ENCODE results near the gene CLIC5.
A peak's percentile ranks its signal among the peaks of the same experiment; 100 is the strongest.

Gene CLIC5

GRCh38 chr6:45959534-45960145, 56.0 kb downstream of the CLIC5 start:
- DNase-seq (ENCODE audit: low read depth, low spot score) = peak; percentile 36
- H3K4me3 ChIP-seq (ENCODE audit: low read depth, low read length) = no peak overlapping the region
- TF ChIP-seq, protein P1, sequence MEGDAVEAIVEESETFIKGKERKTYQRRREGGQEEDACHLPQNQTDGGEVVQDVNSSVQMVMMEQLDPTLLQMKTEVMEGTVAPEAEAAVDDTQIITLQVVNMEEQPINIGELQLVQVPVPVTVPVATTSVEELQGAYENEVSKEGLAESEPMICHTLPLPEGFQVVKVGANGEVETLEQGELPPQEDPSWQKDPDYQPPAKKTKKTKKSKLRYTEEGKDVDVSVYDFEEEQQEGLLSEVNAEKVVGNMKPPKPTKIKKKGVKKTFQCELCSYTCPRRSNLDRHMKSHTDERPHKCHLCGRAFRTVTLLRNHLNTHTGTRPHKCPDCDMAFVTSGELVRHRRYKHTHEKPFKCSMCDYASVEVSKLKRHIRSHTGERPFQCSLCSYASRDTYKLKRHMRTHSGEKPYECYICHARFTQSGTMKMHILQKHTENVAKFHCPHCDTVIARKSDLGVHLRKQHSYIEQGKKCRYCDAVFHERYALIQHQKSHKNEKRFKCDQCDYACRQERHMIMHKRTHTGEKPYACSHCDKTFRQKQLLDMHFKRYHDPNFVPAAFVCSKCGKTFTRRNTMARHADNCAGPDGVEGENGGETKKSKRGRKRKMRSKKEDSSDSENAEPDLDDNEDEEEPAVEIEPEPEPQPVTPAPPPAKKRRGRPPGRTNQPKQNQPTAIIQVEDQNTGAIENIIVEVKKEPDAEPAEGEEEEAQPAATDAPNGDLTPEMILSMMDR (IDR thresholded peaks at IDR 0.05; ENCODE audit: low read depth, low read length) = no peak
- in situ Hi-C loops (cut with HindIII; ENCODE audit: low sequenced_read_pairs) = no loop called here

GRCh38 chr6:45956663-45957062, 59.0 kb downstream of the CLIC5 start:
- DNase-seq (ENCODE audit: low read depth, low spot score) = no peak
- in situ Hi-C loops (cut with HindIII; ENCODE audit: low sequenced_read_pairs) = no loop called here
- H3K4me3 ChIP-seq (ENCODE audit: low read depth, low read length) = no peak overlapping the region
- TF ChIP-seq, protein P1 (IDR thresholded peaks at IDR 0.05; ENCODE audit: low read depth, low read length) = no peak

GRCh38 chr6:45956176-45956575, 59.5 kb downstream of the CLIC5 start:
- no peak for DNase-seq (ENCODE audit: low read depth, low spot score)
- TF ChIP-seq, protein P1 (IDR thresholded peaks at IDR 0.05; ENCODE audit: low read depth, low read length) = no peak
- H3K4me3 ChIP-seq (ENCODE audit: low read depth, low read length) = no peak overlapping the region
- in situ Hi-C loops (cut with HindIII; ENCODE audit: low sequenced_read_pairs) = no loop called here

DNA sequence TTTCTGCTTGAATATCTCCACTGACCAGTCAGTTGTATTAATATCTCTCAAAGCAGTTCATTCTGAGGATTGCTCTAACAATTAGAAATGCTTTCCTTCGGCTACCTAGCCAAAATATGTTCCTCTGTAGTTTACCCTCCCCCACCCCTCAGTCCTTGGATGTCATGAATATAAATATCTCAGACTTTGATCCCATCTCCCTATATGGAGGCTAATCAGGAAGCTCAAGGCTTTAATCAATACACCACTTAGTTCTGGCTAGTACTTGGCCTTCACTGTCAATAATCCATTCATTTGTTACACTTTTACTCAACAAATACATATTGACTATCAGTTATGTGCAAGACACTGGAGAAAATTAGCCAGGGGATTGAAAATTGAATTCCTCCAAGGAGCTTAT, 60.1 kb downstream of the CLIC5 start:
- TF ChIP-seq, protein P1 (IDR thresholded peaks at IDR 0.05; ENCODE audit: low read depth, low read length) = no peak
- H3K4me3 ChIP-seq (ENCODE audit: low read depth, low read length) = no peak overlapping the region
- in situ Hi-C loops (cut with HindIII; ENCODE audit: low sequenced_read_pairs) = no loop called here
- DNase-seq (ENCODE audit: low read depth, low spot score) = no peak

- H3K4me3 ChIP-seq (ENCODE audit: low read depth, low read length) = no peak overlapping the region
- TF ChIP-seq, protein P1 (IDR thresholded peaks at IDR 0.05; ENCODE audit: low read depth, low read length) = no peak
- no peak for DNase-seq (ENCODE audit: low read depth, low spot score)
- in situ Hi-C loops (cut with HindIII; ENCODE audit: low sequenced_read_pairs) = no loop called here
Observed at GRCh38 chr6:45952546-45952945, 63.1 kb downstream of the CLIC5 start.

DNA sequence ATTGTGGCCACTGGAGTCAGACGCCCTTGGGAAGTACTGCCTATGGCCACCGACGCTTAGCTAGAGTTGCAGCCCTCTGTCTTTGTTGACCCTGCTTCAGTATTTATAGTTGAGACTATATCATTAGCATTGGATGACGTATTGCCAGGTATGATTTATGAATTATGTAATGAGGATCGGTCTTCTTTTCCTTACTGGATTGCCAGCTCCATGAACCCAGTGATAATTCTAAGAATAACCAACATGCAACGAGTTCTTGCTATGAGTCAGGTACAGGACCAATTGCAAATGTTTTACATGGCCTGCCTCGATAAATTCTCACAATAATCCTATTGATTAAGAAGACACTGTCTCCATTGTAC, 63.5 kb downstream of the CLIC5 start:
- TF ChIP-seq, protein P1 (IDR thresholded peaks at IDR 0.05; ENCODE audit: low read depth, low read length) = no peak
- in situ Hi-C loops (cut with HindIII; ENCODE audit: low sequenced_read_pairs) = no loop called here

More for the DNA sequence above, 63.5 kb downstream of the CLIC5 start:
- DNase-seq (ENCODE audit: low read depth, low spot score) = no peak
- H3K4me3 ChIP-seq (ENCODE audit: low read depth, low read length) = no peak overlapping the region

All from astrocyte of the spinal cord (primary cell).